ENCODE results near the gene NOL4L. TPM values are rescaled to one million over a fixed set of nuclear protein-coding genes. Genes with fewer than 3 reads are reported as not detected.

The NOL4L gene
- total RNA-seq, 1 donor from 2014 or later: 44.1 TPM

- no peak for DNase-seq (ENCODE audit: low read depth)
- no peak overlapping the region for H3K4me3 ChIP-seq (ENCODE audit: low read depth, low read length)
- no peak for TF ChIP-seq CTCF (conservative IDR thresholded peaks at IDR 0.05; ENCODE audit: low read depth, low read length)
Measured at GRCh38 chr20:32517914-32518592, 67.1 kb downstream of the NOL4L start.

- H3K4me3 ChIP-seq (ENCODE audit: low read depth, low read length): no peak overlapping the region
- no peak for DNase-seq (ENCODE audit: low read depth)
- no peak for TF ChIP-seq CTCF (conservative IDR thresholded peaks at IDR 0.05; ENCODE audit: low read depth, low read length)
Measured at GRCh38 chr20:32517518-32517873, 67.6 kb downstream of the NOL4L start.

GRCh38 chr20:32516583-32517517, 68.3 kb downstream of the NOL4L start:
- no peak for TF ChIP-seq CTCF (conservative IDR thresholded peaks at IDR 0.05; ENCODE audit: low read depth, low read length)
- no peak overlapping the region for H3K4me3 ChIP-seq (ENCODE audit: low read depth, low read length)
- no peak for DNase-seq (ENCODE audit: low read depth)

GRCh38 chr20:32515631-32516101, 69.5 kb downstream of the NOL4L start:
- no peak overlapping the region for H3K4me3 ChIP-seq (ENCODE audit: low read depth, low read length)
- DNase-seq (ENCODE audit: low read depth): no peak
- TF ChIP-seq CTCF (conservative IDR thresholded peaks at IDR 0.05; ENCODE audit: low read depth, low read length): no peak

GRCh38 chr20:32514760-32515159, 70.4 kb downstream of the NOL4L start:
- TF ChIP-seq CTCF (conservative IDR thresholded peaks at IDR 0.05; ENCODE audit: low read depth, low read length): no peak
- no peak overlapping the region for H3K4me3 ChIP-seq (ENCODE audit: low read depth, low read length)
- no peak for DNase-seq (ENCODE audit: low read depth)

GRCh38 chr20:32513031-32513866, 71.9 kb downstream of the NOL4L start:
- no peak overlapping the region for H3K4me3 ChIP-seq (ENCODE audit: low read depth, low read length)
- no peak for DNase-seq (ENCODE audit: low read depth)

More at GRCh38 chr20:32513031-32513866, 71.9 kb downstream of the NOL4L start:
- TF ChIP-seq CTCF (conservative IDR thresholded peaks at IDR 0.05; ENCODE audit: low read depth, low read length): no peak
